Esophagus (tissue), 2 donors: Measurements from ENCODE around the gene RFNG. TPM values are rescaled to one million over a fixed set of nuclear protein-coding genes. Genes with fewer than 3 reads are reported as not detected.
A peak's percentile ranks its signal among the peaks of the same experiment; 100 is the strongest.

Experiments
- H3K27ac ChIP-seq, 2 donors: one replicate each; pipeline ENCODE4 v1.5.1; 2013; ENCODE audit warnings: low read depth in 2 of 2, mild to moderate bottlenecking in 2 of 2, inconsistent platforms in 1 of 2, low read length in 1 of 2, moderate library complexity in 1 of 2
- H3K27me3 ChIP-seq, 2 donors: one replicate each; pipeline ENCODE4 v1.6.1; 2013; ENCODE audit warnings: low read length in 2 of 2, control low read depth in 1 of 2, mild to moderate bottlenecking in 1 of 2; ENCODE audit not compliant: insufficient read depth in 2 of 2, control insufficient read depth in 1 of 2
- H3K36me3 ChIP-seq, 2 donors: one replicate each; pipeline ENCODE4 v1.6.1; 2013; ENCODE audit warnings: low read length in 1 of 2; ENCODE audit not compliant: control insufficient read depth in 2 of 2, insufficient read depth in 2 of 2
- H3K4me1 ChIP-seq, 2 donors: one replicate each; pipeline ENCODE4 v1.6.1; 2013; ENCODE audit warnings: low read length in 1 of 2; ENCODE audit not compliant: control insufficient read depth in 2 of 2, insufficient read depth in 2 of 2
- H3K4me3 ChIP-seq, 2 donors: one replicate each; pipeline ENCODE4 v1.5.1; 2013; ENCODE audit warnings: low read length in 2 of 2, mild to moderate bottlenecking in 2 of 2, low read depth in 1 of 2, moderate library complexity in 1 of 2
- H3K9me3 ChIP-seq, 2 donors: one replicate each; pipeline ENCODE4 v1.6.1; 2013; ENCODE audit warnings: mild to moderate bottlenecking in 2 of 2, low read depth in 1 of 2, low read length in 1 of 2, moderate library complexity in 1 of 2; ENCODE audit not compliant: control insufficient read depth in 2 of 2, insufficient read depth in 1 of 2
- WGBS, 2 donors: extraction: QIAGEN DNeasy Blood & Tissue Kit; methylation state at CpG; one replicate each; pipeline ENCODE4 v1.1.7; 2013; 5-methylcytosine and 5-hydroxymethylcytosine counted together
- polyA plus RNA-seq, 2 donors: library from polyadenylated mRNA; stranded (reverse); fragments of 200-250 nt; gene quantifications; one replicate each; pipeline ENCODE4 v1.2.3, GENCODE V29; 2013
- donor health status: healthy with polysubstance abuse.
- donor health status: Bipolar disorder and iron deficiency.

RFNG gene
- 10 to 100 TPM; 27.4 to 36.4 TPM for polyA plus RNA-seq

- WGBS, 2 donors, result 0 to 1% methylated on average over 51 to 94 of the region's 94 CpGs
- Histone ChIP-seq H3K36me3 (peaks cover 14 to 62% of the 10 kb centered on the region in 2 donors), H3K27ac (peak within 1 kb of the TSS; percentile 34 to 63), H3K9me3 (no peaks in the 10 kb centered on the region), H3K4me3 (peak within 1 kb of the TSS; percentile 83 to 85), H3K4me1 (peaks cover 10 to 20% of the 10 kb centered on the region in 2 donors), H3K27me3 (no peaks in the 10 kb centered on the region)
Observed at GRCh38 chr17:82051776-82052637, at the start of gene RFNG, which contains the start of gene GPS1. TSS of gene RFNG (minus strand) at chr17:82051811. CDS start at chr17:82051766, 45 bp downstream. TSS of gene GPS1 (plus strand) at chr17:82051898. CDS start at chr17:82051932, 34 bp downstream.

- Histone ChIP-seq H3K4me3 (no peak overlapping the region), H3K27ac (no peak overlapping the region), H3K4me1 (peaks cover 10 to 58% of the 10 kb centered on the region in 2 donors), H3K9me3 (no peaks in the 10 kb centered on the region), H3K36me3 (peaks cover 0 to 3% of the 10 kb centered on the region in 2 donors), H3K27me3 (no peaks in the 10 kb centered on the region)
- 62 to 63% methylated on average over 10 of the region's 10 CpGs for WGBS, 2 donors
Observed at GRCh38 chr17:82101301-82101715, 49.7 kb upstream of the RFNG start.

GRCh38 chr17:82100502-82101298, 49.1 kb upstream of the RFNG start:
- Histone ChIP-seq H3K36me3 (peaks cover 3 to 9% of the 10 kb centered on the region in 2 donors), H3K27ac (peak overlapping the region; percentile 9 to 34), H3K9me3 (no peaks in the 10 kb centered on the region), H3K4me1 (peaks cover 13 to 59% of the 10 kb centered on the region in 2 donors), H3K27me3 (no peaks in the 10 kb centered on the region), H3K4me3 (no peak overlapping the region)
- WGBS, 2 donors, result 64 to 69% methylated on average over 35 of the region's 35 CpGs

- peaks cover 13 to 50% of the 10 kb centered on the region in 2 donors for H3K4me1 ChIP-seq
- peak overlapping the region; percentile 95 to 98 for H3K27ac ChIP-seq
- WGBS, 2 donors, result 11 to 13% methylated on average over 78 to 80 of the region's 80 CpGs
- H3K27me3 ChIP-seq, result no peaks in the 10 kb centered on the region
- H3K4me3 ChIP-seq, result peak overlapping the region; percentile 41 to 50
- no peaks in the 10 kb centered on the region for H3K9me3 ChIP-seq
- peaks cover 3 to 21% of the 10 kb centered on the region in 2 donors for H3K36me3 ChIP-seq
Observed at GRCh38 chr17:82098939-82099763, 47.5 kb upstream of the RFNG start.

GRCh38 chr17:82098169-82098938, 46.7 kb upstream of the RFNG start, which contains the start of gene FASN:
TSS of gene FASN (minus strand) at chr17:82098236. CDS start at chr17:82096445, 1,791 bp downstream.
- Histone ChIP-seq H3K9me3 (no peaks in the 10 kb centered on the region), H3K27ac (peak within 1 kb of the TSS; percentile 95 to 98), H3K36me3 (peaks cover 4 to 27% of the 10 kb centered on the region in 2 donors), H3K4me3 (peak within 1 kb of the TSS; percentile 75 to 84), H3K27me3 (no peaks in the 10 kb centered on the region), H3K4me1 (peaks cover 8 to 43% of the 10 kb centered on the region in 2 donors)
- WGBS, 2 donors, result 1% methylated on average over 58 to 124 of the region's 124 CpGs

GRCh38 chr17:82097919-82098168, 46.2 kb upstream of the RFNG start:
- no peaks in the 10 kb centered on the region for H3K27me3 ChIP-seq
- peak overlapping the region; percentile 88 to 95 for H3K27ac ChIP-seq
- H3K9me3 ChIP-seq, result no peaks in the 10 kb centered on the region
- H3K36me3 ChIP-seq, result peaks cover 8 to 32% of the 10 kb centered on the region in 2 donors
- peaks cover 8 to 43% of the 10 kb centered on the region in 2 donors for H3K4me1 ChIP-seq
- 0% methylated on average over 19 to 36 of the region's 36 CpGs for WGBS, 2 donors
- peak overlapping the region; percentile 75 to 84 for H3K4me3 ChIP-seq

- peaks cover 8 to 37% of the 10 kb centered on the region in 2 donors for H3K36me3 ChIP-seq
- no peaks in the 10 kb centered on the region for H3K9me3 ChIP-seq
- peak overlapping the region; percentile 75 to 84 for H3K4me3 ChIP-seq
- 1 to 2% methylated on average over 56 to 77 of the region's 77 CpGs for WGBS, 2 donors
- H3K27ac ChIP-seq, result peak overlapping the region; percentile 88 to 95
- H3K4me1 ChIP-seq, result peaks cover 8 to 43% of the 10 kb centered on the region in 2 donors
- no peaks in the 10 kb centered on the region for H3K27me3 ChIP-seq
Observed at GRCh38 chr17:82097184-82097918, 45.7 kb upstream of the RFNG start.

- WGBS, 2 donors, result 57 to 66% methylated on average over 7 to 8 of the region's 8 CpGs
Observed at GRCh38 chr17:82096709-82097183, 45.1 kb upstream of the RFNG start.

More at GRCh38 chr17:82096709-82097183, 45.1 kb upstream of the RFNG start:
- Histone ChIP-seq H3K4me3 (peak overlapping the region; percentile 75 to 84), H3K9me3 (no peaks in the 10 kb centered on the region), H3K27ac (peak overlapping the region in 1 of 2 donors; percentile 88), H3K4me1 (peaks cover 8 to 43% of the 10 kb centered on the region in 2 donors), H3K36me3 (peaks cover 13 to 43% of the 10 kb centered on the region in 2 donors), H3K27me3 (no peaks in the 10 kb centered on the region)
